ENCODE measurements around the gene CRYGA. TPM values are rescaled to one million over a fixed set of nuclear protein-coding genes. Genes with fewer than 3 reads are reported as not detected.

CRYGA gene
- total RNA-seq, 4 donors from 2014 or later: not detected

- intact Hi-C loops (cut with DNase I): no loop called here
- 67% methylated on average over 5 of the region's 5 CpGs for WGBS
- H3K36me3 ChIP-seq: no peaks in the 10 kb centered on the region
- TF ChIP-seq POLR2AphosphoS5 (IDR thresholded peaks at IDR 0.05) (no peak), POLR2A (IDR thresholded peaks at IDR 0.05; ENCODE audit: low read depth) (no peak), EP300 (IDR thresholded peaks at IDR 0.05) (no peak), CTCF (IDR thresholded peaks at IDR 0.05) (no peak)
- no peaks in the 10 kb centered on the region for H3K4me1 ChIP-seq
- H3K27ac ChIP-seq (replicated peaks in 1 of 4): no peak overlapping the region
- no peak for DNase-seq (ENCODE audit: extremely low spot score)
- no peak overlapping the region for H3K4me3 ChIP-seq
- no peaks in the 10 kb centered on the region for H3K27me3 ChIP-seq
- no peaks in the 10 kb centered on the region for H3K9me3 ChIP-seq
Observed at GRCh38 chr2:208204166-208204565, 40.8 kb upstream of the CRYGA start.

GRCh38 chr2:208195531-208195930, 32.1 kb upstream of the CRYGA start:
- Histone ChIP-seq H3K27me3 (peaks cover 0 to 6% (median 0%) of the 10 kb centered on the region in 4 donors), H3K4me1 (no peaks in the 10 kb centered on the region), H3K27ac (replicated peaks in 1 of 4) (no peak overlapping the region), H3K36me3 (no peaks in the 10 kb centered on the region), H3K9me3 (no peaks in the 10 kb centered on the region), H3K4me3 (no peak overlapping the region)
- intact Hi-C loops (cut with DNase I): no loop called here
- WGBS: 78% methylated on average over 3 of the region's 3 CpGs
- no peak for DNase-seq (ENCODE audit: extremely low spot score)
- TF ChIP-seq CTCF (IDR thresholded peaks at IDR 0.05) (no peak), POLR2A (IDR thresholded peaks at IDR 0.05; ENCODE audit: low read depth) (no peak), EP300 (IDR thresholded peaks at IDR 0.05) (no peak), POLR2AphosphoS5 (IDR thresholded peaks at IDR 0.05) (no peak)

GRCh38 chr2:208192611-208193236, 29.3 kb upstream of the CRYGA start:
- WGBS: 89% methylated on average over 8 of the region's 8 CpGs
- Histone ChIP-seq H3K27ac (replicated peaks in 1 of 4) (no peak overlapping the region), H3K9me3 (no peaks in the 10 kb centered on the region), H3K27me3 (peaks cover 0 to 13% (median 0%) of the 10 kb centered on the region in 4 donors), H3K36me3 (no peaks in the 10 kb centered on the region), H3K4me1 (no peaks in the 10 kb centered on the region), H3K4me3 (no peak overlapping the region)
- intact Hi-C loops (cut with DNase I): no loop called here
- no peak for DNase-seq (ENCODE audit: extremely low spot score)
- TF ChIP-seq POLR2A (IDR thresholded peaks at IDR 0.05; ENCODE audit: low read depth) (no peak), POLR2AphosphoS5 (IDR thresholded peaks at IDR 0.05) (no peak), EP300 (IDR thresholded peaks at IDR 0.05) (no peak)

GRCh38 chr2:208189810-208190503, 26.6 kb upstream of the CRYGA start, which contains the start of gene C2orf80:
TSS of gene C2orf80 (minus strand) at chr2:208190030. CDS start at chr2:208186986, 3,044 bp downstream.
- Histone ChIP-seq H3K9me3 (no peaks in the 10 kb centered on the region), H3K36me3 (no peaks in the 10 kb centered on the region), H3K4me3 (no peak within 1 kb of the TSS), H3K4me1 (no peaks in the 10 kb centered on the region), H3K27ac (replicated peaks in 1 of 4) (no peak within 1 kb of the TSS), H3K27me3 (peaks cover 0 to 15% (median 0%) of the 10 kb centered on the region in 4 donors)
- 73% methylated on average over 10 of the region's 10 CpGs for WGBS
- no peak for TF ChIP-seq POLR2AphosphoS5 (IDR thresholded peaks at IDR 0.05)
- no peak for TF ChIP-seq EP300 (IDR thresholded peaks at IDR 0.05)
- TF ChIP-seq POLR2A (IDR thresholded peaks at IDR 0.05; ENCODE audit: low read depth): no peak
- no peak for TF ChIP-seq CTCF (IDR thresholded peaks at IDR 0.05)
- intact Hi-C loops (cut with DNase I): no loop called here
- DNase-seq (ENCODE audit: extremely low spot score): no peak

- no peak overlapping the region for H3K4me3 ChIP-seq
- H3K36me3 ChIP-seq: no peaks in the 10 kb centered on the region
- no peak for DNase-seq (ENCODE audit: extremely low spot score)
- H3K9me3 ChIP-seq: no peaks in the 10 kb centered on the region
- no peaks in the 10 kb centered on the region for H3K4me1 ChIP-seq
- peaks cover 0 to 23% (median 0%) of the 10 kb centered on the region in 4 donors for H3K27me3 ChIP-seq
- whole genome bisulfite sequencing: 72% methylated on average over 5 of the region's 5 CpGs
- TF ChIP-seq POLR2A (IDR thresholded peaks at IDR 0.05; ENCODE audit: low read depth): no peak
- TF ChIP-seq CTCF (IDR thresholded peaks at IDR 0.05): no peak
- TF ChIP-seq POLR2AphosphoS5 (IDR thresholded peaks at IDR 0.05): no peak
- TF ChIP-seq EP300 (IDR thresholded peaks at IDR 0.05): no peak
- H3K27ac ChIP-seq (replicated peaks in 1 of 4): no peak overlapping the region
- intact Hi-C loops (cut with DNase I): no loop called here
Observed at GRCh38 chr2:208189069-208189809, 25.9 kb upstream of the CRYGA start.
